Activated CD8-positive, alpha-beta memory T cell treated with anti-CD3 and anti-CD28 coated beads, Interleukin-2, amount 50 U/mL, for 24 hours (primary cell): ENCODE data around the gene CHFR.
"Not testable (repeated sequence)": the region's sequence is repeated elsewhere in the genome, so short reads cannot be mapped to it uniquely, and the experiment has no call there.

Experiments
- DNase-seq: peaks from one replicate; pipeline ENCODE4 v3.0.0-alpha.2; 2020; ENCODE audit errors: extremely low read depth

The CHFR gene, protein sequence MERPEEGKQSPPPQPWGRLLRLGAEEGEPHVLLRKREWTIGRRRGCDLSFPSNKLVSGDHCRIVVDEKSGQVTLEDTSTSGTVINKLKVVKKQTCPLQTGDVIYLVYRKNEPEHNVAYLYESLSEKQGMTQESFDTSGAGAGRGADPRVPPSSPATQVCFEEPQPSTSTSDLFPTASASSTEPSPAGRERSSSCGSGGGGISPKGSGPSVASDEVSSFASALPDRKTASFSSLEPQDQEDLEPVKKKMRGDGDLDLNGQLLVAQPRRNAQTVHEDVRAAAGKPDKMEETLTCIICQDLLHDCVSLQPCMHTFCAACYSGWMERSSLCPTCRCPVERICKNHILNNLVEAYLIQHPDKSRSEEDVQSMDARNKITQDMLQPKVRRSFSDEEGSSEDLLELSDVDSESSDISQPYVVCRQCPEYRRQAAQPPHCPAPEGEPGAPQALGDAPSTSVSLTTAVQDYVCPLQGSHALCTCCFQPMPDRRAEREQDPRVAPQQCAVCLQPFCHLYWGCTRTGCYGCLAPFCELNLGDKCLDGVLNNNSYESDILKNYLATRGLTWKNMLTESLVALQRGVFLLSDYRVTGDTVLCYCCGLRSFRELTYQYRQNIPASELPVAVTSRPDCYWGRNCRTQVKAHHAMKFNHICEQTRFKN

DNA sequence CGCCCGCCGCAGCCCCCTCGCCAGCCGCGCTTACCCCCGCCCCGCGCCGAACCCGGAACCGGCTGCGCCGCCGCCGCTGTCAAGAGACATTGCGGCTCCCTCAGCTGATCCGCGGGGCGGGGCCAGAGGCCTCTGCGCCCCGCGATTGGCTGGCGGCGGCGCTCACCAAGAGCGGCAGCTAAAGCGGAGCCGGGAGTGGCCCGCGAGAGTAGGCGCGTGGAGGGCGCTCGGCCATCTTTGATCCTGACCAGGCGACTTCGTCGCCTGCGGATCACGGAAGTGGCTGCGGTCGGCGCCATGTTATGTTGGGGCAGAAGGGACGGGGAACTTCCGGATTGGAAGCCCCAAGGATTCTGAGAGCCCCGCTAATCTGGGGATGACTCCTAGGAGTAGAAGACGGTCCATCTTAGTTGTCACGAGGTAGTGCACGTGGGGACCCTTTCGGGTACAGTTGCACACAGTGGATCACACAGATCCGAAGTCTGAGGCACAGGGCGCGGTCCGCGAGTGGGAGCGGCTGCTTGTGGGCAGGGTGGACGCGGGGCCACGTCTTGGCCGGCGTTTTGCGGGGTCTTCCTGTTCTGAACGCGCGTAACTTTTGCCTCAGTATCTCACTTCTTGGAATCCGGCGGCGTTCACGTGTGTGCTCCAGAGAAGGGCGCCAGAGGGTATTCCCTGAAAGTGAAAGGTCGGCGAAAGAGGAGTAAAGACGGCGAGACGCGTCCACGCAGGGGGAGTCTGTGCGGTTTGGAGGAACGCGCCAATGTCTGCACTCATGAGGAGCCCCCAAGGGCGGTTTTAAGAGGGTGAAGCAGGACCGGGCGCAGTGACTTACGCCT lies at the start of gene CHFR:
CHFR (minus strand) TSS at position 93 of the 839 bp plus-strand sequence. CDS start 277 bp downstream, outside the sequence.
- peak; percentile 86 for DNase-seq

DNA sequence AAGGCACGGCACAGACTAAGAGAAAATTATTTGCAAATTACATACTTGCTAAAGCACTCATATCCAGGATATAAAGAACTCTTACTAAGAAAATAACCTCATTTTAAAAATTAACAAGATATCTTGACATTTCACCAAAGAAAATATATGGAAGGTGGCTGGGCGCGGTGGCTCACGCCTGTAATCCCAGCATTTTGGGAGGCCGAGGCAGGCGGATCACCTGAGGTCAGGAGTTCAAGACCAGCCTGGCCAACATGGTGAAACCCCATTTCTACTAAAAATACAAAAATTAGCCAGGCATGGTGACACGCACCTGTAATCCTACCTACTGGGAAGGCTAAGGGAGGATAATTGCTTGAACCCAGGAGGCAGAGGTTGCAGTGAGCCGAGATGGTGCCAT lies 49.5 kb upstream of the CHFR start:
- DNase-seq: not testable (repeated sequence)

DNA sequence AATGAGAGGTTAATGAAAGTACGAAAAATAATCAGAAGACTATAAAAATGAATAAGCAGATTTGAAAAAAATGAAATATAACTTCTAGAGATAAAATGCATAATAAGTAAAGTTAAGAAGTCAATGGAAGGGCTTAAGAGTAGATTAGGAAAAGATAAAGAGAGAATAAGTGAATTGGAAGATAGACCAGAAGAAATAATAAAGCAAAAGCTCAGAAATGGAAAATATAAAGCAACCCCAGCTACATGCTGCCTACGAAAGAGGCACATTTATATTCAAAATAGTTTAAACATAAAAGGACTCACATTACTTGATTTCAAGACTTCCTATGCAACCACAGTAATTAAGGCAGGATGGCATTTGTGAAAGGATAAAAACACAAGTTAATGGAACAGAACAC lies 48.8 kb upstream of the CHFR start:
- no peak for DNase-seq

DNA sequence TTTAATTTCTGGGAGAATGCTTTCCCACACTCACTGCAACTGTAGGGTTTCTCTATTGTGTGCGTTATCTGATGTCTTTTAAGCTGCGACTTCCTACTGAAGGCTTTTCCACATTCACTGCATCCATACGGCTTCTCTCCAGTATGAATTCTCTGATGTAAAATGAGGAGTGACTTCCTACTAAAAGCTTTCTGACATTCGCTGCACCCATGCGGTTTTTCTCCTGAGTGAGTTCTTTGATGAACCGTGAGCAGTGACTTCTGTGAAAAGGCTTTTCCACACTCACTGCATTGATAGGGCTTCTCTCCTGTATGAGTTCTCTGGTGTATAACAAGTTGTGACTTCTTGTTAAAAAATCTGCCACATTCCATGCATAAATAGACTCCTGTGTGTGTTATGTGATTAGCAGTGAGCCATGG lies 39.0 kb upstream of the CHFR start:
- DNase-seq: no peak

DNA sequence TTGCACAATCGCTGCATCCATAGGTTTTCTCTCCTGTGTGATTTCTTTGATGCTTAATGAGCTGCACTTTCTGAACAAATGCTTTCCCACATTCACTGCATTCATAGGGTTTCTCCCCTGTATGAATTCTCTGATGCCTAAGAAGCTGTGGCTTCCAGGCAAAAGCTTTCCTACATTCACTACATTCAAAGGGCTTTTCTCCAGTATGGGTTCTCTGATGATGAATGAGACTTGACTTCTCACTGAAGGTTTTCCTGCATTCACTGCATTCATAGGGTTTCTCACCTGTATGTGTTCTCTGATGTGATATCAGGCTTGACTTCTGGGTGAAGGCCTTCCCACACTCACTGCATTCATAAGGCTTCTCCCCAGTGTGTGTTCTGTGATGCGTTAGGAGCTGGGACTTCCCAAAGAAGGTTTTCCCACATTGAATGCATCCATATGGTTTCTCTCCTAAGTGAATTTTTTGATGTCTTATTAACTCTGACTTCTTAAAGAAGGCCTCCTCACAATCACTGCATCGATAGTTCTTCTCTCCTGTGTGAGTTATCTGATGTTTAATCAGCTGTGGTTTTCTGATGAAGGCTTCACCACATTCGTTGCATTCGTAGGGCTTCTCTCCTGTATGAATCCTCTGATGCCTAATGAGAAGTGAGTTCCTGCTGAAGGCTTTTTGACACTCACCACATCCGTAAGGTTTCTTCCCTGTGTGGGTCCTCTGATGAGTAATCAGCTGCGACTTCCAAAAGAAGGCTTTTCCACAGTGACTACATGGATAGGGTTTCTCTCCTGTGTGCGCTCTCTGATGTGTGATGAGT lies 38.4 kb upstream of the CHFR start:
- DNase-seq: no peak

GRCh38 chr12:132924356-132924755 lies 37.0 kb upstream of the CHFR start:
- no peak for DNase-seq

DNA sequence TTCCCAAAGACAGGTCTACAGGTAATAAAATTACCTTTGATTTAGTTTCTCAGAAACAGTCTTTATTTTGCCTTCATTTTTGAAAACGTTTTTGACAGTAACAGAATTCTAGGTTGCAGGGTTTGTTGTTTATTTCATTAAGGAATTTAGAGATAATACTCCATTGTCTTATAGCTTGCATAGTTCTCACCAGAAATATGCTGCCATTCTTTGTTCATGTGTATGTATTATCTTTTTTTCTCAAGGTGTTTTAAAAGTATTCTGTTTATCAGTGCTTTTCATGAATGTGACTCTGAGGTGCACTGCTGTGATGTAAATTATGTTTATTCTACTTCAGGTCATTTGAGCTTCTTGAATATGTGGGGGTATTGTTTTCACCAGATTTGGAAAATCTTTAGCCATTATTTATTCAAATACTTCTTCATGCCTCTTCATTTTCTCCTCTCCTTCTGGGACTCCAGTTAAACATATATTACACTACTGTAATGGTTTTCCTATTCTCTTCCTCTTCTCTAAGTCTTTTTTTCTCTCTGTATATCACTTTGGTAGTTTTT lies 36.0 kb upstream of the CHFR start:
- DNase-seq: no peak

GRCh38 chr12:132922676-132923075 lies 35.3 kb upstream of the CHFR start:
- DNase-seq: no peak

GRCh38 chr12:132921685-132922084 lies 34.3 kb upstream of the CHFR start:
- no peak for DNase-seq

DNA sequence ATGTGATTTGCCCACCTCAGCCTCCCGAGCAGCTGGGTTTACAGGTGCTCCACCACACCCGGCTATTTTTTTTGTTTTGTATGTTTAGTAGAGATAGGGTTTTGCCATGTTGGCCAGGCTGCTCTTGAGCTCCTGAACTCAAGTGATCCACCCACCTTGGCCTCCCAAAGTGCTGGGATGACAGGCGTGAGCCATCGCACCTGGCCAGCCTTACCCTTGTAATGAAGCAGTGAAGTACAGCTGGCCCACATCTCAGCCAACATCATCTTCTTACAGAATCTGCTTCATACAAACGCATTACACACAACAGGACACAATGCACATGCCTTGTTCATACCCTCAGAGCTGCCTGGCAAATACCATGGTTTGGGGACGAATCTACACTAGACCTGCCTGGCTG lies 31.3 kb upstream of the CHFR start:
- no peak for DNase-seq

GRCh38 chr12:132909030-132909368 lies 21.6 kb upstream of the CHFR start:
- DNase-seq: no peak

DNA sequence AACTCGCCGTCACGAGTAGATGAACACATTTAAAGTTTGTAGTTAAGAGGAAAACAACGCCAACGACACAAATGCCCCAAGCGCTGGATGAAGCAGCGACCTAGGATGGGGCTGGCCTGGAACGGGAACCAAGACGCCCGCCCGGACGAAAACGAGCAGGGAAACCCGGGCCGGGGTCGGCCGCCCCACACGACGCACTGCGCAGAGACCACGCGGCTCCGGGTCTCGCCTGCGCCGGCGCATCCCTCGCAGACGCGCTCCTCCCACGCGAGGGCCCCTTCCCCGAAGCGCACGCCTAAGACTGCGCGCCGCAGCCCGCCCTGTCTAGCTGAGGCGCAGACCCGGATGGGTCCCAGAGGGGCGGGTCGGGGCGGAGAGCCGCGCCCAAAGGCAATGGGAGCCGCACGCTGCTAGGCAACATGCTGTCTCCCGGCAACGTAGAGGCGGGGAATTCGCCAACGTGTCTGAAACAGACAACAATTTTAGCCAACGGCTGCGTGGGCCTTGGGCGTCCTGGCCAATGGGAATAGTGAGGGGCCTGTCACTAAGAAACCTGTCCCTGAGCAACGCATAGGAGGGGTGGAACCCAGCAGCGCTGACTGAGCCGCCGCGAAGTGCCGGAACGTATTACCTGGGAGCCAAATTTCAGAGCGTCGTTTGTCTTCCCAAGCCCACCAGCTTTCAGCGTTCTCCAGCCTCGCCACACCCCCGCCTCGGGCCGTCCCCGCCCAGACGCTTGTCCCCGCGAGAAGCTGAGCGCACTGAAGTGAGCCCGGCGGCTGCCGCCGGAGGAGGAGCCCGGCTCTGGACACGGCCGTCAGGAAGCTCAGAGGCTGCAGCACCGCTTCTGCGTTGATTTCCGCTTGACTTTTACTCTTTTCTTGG lies 21.0 kb upstream of the CHFR start:
- DNase-seq: peak; percentile 94

GRCh38 chr12:132907789-132908144 lies 20.4 kb upstream of the CHFR start:
- not testable (repeated sequence) for DNase-seq

DNA sequence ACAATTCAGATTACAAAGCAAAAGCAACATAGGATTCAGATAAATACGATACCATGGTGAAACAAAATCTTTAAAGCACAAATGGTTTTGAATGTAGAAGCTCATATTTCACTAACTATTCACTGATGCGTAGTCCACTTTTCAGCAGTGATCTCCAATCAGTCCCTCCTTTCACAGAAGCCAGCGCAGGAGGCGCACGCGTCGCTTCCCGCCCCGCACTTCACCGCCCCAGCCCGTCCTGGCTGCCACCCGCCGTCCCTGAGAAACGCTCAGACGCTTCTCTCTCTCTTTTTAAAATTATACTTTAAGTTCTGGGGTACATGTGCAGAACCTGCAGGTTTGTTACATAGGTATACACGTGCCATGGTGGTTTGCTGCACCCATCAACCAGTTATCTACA lies 19.8 kb upstream of the CHFR start:
- no peak for DNase-seq

DNA sequence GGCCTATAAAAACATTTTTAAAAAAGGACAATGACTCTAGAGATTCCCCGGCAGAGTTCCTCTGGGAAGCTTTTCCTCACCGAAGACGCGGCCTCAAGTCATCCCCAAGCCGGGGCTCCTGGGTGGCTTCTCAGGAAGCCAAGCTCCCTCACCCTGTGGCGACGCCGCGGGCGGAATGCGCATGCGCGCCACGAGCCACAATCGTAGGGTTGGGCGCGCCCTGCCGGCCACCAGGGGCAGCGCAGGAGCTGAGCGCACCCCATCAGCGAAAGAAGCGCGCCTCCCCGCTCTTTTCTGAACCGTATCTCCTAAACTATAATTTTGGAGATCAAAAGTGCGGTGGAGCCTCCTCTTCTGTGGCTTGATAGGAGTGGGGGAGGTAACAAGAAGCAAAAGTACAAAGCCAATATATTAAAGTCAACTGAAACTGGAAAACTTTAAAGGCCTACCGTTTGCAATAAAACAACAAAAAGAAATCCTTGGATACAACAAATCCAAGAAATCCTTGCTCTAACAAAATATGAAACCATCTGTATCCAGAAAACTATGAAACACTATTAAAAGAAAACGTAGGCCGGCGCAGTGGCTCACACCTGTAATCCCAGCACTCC lies 17.4 kb upstream of the CHFR start:
- DNase-seq: peak; percentile 73

DNA sequence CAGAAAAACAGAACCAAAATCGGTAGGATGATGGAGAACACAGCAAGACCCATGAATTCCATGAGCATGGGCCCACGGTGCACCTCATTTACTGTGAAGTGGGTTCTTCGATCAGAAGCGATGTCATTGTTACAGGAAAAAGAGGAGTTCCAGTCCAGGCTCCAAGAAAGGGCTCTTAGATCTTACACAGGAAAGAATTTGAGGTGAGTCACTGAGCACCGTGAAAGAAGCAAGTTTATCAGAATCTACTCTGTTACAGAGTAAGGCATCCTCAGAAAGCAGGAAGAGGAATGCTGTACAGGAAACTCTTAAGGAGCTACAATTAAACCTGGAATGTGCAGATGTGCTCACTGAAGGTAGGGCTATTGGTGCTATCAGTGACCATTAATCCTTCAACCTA lies 11.6 kb upstream of the CHFR start:
- no peak for DNase-seq

- DNase-seq: no peak
Measured at GRCh38 chr12:132888852-132889251, 1.4 kb upstream of the CHFR start.

- DNase-seq: no peak
Measured at GRCh38 chr12:132886529-132887477, 602 bp downstream of the CHFR start.

- no peak for DNase-seq
Measured at GRCh38 chr12:132881818-132882217, 5.6 kb downstream of the CHFR start.
